Stimulated activated CD8-positive, alpha-beta memory T cell treated with anti-CD3 and anti-CD28 coated beads, Interleukin-12 subunit alpha, Interleukin-12 subunit beta, amount 100 ng/mL, for 24 hours (primary cell): ENCODE measurements around the gene LAMA2.

Source experiments
- DNase-seq: peaks from one replicate; pipeline ENCODE4 v3.0.0-alpha.2; 2020; ENCODE audit errors: extremely low read depth

LAMA2 gene

GRCh38 chr6:129493354-129493902 lies 610.5 kb downstream of the LAMA2 start:
- no peak for DNase-seq

DNA sequence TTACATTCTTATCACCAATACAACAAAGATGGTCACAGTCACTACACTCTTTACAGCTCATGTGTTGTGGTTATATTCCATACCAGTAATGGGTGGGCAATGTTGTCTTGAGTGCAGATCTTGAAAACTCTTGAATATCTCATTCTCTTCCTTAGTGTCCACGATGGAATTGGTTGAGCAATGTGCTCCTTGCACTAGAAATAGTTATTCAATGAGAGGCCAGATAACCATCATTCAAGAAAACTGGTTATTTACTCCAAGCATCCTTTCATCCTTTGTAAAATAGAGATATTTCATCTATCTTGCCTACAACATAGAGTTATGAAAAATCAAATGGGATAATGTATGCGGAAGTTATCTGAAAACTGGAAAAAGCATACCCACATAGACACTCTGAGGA lies 611.2 kb downstream of the LAMA2 start:
- DNase-seq, result no peak

DNA sequence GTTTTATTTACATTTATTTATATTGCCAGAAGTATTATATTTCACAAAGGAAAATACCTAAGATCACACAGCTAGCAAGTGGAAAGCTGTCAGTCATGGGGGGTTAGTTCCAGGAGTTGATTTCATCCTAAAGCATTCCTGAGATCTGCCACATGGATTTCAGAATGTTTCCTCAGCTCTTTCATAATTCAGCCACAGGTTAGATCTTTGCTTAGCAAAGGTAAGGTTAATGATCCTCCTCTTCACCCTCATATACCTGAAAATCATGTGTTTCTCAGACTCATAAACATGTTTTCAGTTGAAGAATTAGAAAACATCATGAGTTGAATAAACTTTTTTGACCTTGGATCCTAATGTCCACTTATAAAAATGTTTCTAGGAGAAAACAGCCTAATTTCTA lies 611.6 kb downstream of the LAMA2 start:
- no peak for DNase-seq

DNA sequence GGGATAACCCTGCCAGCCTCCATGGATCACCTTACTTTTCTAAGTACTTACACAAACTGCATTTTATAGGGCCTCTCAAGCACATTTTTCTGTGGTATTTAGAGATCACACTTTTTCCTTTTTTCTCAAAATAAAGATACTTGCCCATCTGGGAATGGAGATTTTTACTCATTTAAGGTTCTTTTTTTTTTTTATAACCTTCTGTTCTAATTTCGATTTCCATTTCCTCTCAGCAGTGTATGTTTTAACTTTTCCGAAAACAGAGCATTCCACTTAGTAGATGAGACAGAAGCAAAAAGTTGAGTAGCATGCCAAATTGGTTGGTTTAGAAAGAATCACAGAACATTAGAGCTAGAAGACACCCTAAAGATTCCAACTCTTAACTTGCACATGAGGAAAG lies 612.7 kb downstream of the LAMA2 start:
- DNase-seq, result no peak

DNA sequence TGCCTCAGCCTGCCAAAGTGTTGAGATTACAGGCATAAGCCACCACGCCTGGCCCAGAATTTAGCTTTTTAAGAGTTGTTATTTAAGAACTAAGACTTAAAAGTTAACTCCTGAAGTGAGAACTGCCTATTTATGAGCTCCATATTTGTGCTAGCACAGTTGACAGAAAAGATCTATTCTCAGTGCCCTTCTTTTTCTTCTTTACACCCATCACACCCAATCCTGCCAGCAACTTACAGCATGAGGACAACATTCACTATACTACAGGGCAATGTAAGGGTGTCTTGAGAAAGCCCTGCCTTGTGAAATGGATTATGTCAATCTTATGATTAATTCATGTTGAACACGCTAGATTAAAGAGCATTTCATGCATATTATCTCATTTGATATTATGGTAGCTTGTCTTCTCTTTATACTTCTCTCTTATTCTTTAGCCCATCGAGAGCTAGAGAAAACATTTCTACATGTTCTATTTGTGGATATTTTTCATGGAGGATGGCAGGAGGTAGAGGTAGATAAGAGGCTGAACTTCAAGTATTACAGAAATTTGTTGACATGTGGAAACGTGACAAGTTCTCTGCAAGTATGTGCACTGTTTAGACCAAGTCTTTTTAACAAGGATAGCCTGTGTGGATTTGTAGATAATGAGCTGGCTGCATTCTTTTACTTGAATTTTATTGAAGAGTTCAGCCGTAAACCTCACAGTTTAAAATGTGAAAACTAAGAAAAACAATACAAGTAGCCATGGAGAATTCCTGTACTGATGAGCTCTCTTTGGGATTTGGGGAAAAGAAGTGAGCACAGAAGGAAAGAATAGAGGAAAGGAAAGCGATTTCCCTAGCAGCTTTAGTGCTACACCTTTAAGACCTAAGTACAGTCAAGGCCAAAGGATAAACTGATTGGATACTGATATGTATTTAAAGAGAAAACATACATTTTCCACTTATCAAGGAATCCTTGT lies 614.8 kb downstream of the LAMA2 start:
- DNase-seq, result no peak

DNA sequence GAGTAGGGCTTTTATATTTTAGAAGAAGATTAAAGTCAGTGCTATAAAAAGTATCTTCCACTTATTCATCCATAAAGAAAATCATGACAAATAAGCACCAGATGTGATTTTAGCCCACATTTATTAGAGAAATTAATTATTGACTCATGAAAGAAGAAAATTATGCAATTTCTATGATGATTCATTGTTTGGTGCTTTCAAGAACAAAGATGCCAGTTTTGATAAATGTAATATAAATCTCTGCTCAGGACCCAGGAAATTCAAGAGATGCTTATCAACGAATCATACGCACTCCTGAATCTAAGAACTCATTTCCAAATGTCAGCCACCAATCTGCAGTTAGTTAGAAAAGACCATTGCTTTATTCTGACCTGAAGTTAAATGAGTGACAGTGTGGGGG lies 615.6 kb downstream of the LAMA2 start:
- DNase-seq, result no peak

- no peak for DNase-seq
Observed at GRCh38 chr6:129498950-129499842, 616.3 kb downstream of the LAMA2 start.

GRCh38 chr6:129499843-129500219 lies 616.9 kb downstream of the LAMA2 start:
- no peak for DNase-seq

GRCh38 chr6:129500958-129501739 lies 618.2 kb downstream of the LAMA2 start:
- no peak for DNase-seq

DNA sequence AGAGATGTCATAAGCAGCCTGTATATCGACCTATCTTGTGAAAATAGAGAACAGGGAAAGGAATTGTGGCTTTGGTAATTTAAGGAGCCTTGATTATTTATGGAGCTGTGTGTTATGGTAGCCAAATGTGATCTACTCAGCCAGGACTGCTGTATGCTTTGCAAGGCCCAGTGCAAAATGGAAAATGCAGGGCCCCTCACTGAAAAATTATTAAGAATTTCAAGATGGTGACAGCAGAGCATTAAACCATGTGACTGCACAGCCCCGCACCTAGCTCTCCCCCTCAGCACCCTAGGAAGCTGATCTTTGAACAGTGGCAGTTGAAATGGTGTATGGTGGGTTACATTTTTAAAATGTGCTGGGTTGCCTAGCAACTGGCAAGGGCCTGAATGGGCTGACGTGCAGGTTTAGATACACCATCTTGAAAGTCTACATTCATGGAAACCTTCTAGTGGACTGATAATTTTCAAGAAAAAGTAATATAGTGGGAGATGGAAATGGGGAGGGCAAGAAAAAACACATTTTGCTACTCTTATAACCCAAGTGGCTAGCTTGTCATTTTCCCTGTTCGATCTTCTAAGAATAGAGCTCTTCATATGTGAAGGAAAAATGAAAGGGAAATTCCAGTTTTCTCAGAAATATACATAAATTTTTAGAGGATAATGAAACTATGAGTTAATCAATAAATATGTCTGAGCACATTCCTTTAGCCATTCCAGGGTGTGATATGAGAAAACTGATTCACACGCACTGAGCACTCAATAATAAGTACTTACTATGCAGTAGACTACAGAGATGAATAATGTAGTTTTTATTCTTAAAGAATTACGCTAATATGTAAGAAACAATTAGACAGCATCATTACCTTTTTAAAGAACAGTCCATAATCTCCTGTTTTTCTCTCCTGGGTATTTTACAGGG lies 619.1 kb downstream of the LAMA2 start:
- DNase-seq, result no peak

DNA sequence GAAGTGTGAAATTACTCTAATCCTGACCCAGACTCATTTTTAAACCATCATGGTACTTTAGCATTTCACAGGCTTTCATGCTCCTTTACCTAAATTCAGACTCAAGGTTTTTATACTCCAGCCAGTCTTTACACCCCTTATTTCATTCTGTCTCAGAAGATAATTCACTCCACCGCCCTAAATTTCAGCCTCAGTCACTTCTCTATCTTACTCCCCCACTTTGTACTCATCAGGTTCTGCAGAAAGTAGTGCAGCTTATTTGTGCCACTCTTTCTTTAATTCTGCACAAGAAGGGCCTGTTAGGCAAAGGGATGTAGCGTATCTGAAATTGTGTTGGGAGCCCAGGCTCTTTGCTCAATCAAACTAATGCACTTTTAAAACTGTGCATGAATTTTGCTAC lies 621.5 kb downstream of the LAMA2 start:
- no peak for DNase-seq

- DNase-seq, result no peak
Observed at GRCh38 chr6:129507059-129507807, 624.3 kb downstream of the LAMA2 start.

DNA sequence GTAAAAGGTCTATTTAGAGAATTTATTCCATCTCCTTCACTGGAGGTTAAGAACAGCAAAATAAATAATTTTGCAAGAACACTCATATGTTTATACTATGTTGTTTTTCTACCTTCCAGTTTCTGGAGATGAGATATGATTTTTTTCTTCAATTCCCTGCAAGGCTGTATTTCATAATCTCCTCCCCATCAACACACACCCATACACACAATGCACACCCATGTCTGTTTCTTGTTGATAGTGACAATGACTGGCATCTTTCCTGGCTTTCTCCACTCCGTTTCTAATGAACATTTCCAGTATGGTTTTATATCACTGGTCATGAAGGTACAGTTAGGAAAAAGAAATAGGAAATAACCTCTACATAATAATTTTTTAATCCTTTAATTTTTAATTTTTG lies 624.9 kb downstream of the LAMA2 start:
- no peak for DNase-seq

DNA sequence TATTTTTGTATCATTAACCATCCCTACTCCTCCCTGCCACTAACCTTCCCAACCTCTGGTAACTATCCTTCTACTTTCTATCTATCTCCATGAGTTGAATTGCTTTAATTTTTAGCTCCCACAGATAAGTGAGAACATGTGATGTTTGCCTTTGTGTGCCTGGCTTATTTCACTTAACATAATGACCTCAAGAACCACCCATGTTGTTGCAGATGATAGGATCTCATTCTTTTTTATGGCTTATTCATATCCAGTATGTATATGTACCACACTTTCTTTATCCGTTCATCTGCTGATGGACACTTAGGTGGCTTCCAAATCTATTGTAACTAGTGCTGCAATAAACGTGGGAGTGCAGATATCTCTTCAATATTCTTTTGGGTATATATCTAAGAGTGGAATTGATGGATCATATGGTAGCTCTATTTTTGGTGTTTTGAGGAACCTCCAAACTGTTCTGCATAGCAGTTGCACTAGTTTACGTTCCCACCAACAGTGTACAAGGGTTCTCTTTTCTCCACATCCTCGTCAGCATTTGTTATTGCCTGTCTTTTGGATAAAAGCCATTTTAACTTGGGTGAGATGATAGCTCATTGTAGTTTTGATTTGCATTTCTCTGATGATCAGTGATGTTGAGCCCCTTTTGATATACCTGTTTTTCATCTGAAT lies 625.7 kb downstream of the LAMA2 start:
- DNase-seq, result no peak

DNA sequence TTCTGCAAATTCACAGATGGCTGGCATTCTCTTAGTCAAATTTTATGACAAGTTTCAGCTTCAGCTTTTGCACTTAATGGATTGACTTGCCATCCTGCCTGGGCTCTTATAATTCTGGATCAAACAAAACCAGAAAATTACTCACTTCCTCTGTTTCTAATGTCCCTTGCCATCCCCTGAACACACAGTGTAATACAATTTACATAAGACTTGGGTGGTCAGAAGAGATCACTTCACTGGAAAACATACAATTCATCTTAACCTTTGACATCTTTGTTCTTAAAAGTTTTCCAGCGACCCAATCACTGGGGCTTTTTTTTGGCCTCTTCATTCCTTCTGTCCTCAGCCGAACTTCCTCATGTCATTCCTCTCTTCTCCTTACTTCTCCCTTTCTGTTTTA lies 628.0 kb downstream of the LAMA2 start:
- DNase-seq, result no peak

- no peak for DNase-seq
Observed at GRCh38 chr6:129513471-129513870, 630.5 kb downstream of the LAMA2 start.

DNA sequence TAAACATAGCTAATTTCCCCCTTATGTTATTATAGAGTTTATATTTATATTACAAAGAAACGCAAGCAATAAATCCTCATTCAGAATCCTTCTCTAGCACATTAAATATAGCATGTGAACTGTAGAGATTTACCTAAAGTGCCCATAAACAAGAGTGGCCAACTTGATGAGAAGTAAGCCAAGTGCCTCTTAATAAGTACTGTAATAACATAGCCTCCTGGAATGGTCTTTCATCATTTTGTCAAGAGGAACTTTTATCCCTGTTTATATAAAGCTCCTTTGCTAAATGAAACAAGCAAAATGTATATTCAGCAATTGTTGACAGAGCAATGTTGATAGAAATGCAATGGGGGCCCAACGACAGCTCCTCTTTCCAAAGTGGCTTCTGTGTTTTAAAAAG lies 632.1 kb downstream of the LAMA2 start:
- DNase-seq, result no peak

- no peak for DNase-seq
Observed at GRCh38 chr6:129516005-129516404, 633.1 kb downstream of the LAMA2 start.

DNA sequence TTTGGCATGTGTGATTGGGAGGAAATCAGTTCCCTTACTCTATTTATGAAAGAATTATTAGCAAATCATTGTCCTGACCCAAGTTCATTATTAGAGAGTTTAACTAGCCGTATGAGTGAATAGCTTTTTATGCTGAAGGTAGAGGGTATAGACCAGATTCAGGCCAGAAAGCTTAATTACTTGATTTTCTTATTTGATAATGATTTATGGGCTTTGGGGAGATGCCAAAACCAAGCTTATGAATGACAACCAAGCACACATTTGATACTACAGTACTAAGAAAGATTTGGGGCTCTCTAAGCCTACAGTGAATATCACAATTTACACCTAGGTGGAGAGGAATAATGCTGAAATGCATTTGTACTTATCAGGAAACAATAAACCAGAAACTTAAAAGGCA lies 633.8 kb downstream of the LAMA2 start:
- DNase-seq, result no peak
